Smooth muscle cell (in vitro differentiated cells): Measurements from ENCODE around the gene SLX4IP. TPM values are rescaled to one million over a fixed set of nuclear protein-coding genes. Genes with fewer than 3 reads are reported as not detected.
A peak's percentile ranks its signal among the peaks of the same experiment; 100 is the strongest.

Experiments
- DNase-seq: peaks from one replicate; lab custom pipeline; 2025; ENCODE audit not compliant: unreplicated experiment; lab: John Stamatoyannopoulos, UW
- H2AFZ ChIP-seq: fragments of 200-600 bp; sonication (generic); 2 replicates; pipeline ENCODE4 v1.6.0; 2016; ENCODE audit warnings: antibody characterized with exemption, low read depth, mild to moderate bottlenecking
- H3F3A ChIP-seq: fragments of 200-600 bp; sonication (generic); 2 replicates; pipeline ENCODE4 v1.6.0; 2017; ENCODE audit warnings: antibody characterized with exemption, low read depth
- H3K27ac ChIP-seq: fragments of 200-600 bp; sonication (generic); 2 replicates; pipeline ENCODE4 v1.5.1; 2016; ENCODE audit warnings: low read depth, mild to moderate bottlenecking
- H3K27me3 ChIP-seq: fragments of 200-600 bp; sonication (generic); 2 replicates; pipeline ENCODE4 v1.6.1; 2016; ENCODE audit warnings: low read depth, mild to moderate bottlenecking
- H3K36me3 ChIP-seq: fragments of 200-600 bp; sonication (generic); 2 replicates; pipeline ENCODE4 v1.5.1; 2016; ENCODE audit warnings: low read depth
- H3K4me1 ChIP-seq: fragments of 200-600 bp; sonication (generic); 2 replicates; pipeline ENCODE4 v1.5.1; 2016; ENCODE audit warnings: low read depth
- H3K4me2 ChIP-seq: fragments of 200-600 bp; sonication (generic); 2 replicates; pipeline ENCODE4 v1.6.0; 2016; ENCODE audit warnings: mild to moderate bottlenecking
- H3K4me3 ChIP-seq: fragments of 200-600 bp; sonication (generic); 2 replicates; pipeline ENCODE4 v1.5.1; 2016; ENCODE audit warnings: mild to moderate bottlenecking
- H3K79me2 ChIP-seq: fragments of 200-600 bp; sonication (generic); 2 replicates; pipeline ENCODE4 v1.6.0; 2016; ENCODE audit warnings: low read depth, mild to moderate bottlenecking
- H3K9ac ChIP-seq: fragments of 200-600 bp; sonication (generic); 2 replicates; pipeline ENCODE4 v1.6.0; 2016; ENCODE audit warnings: low read depth
- H3K9me3 ChIP-seq: fragments of 200-600 bp; sonication (generic); replicated peaks from 2 replicates; pipeline ENCODE4 v1.5.1; 2016; ENCODE audit warnings: low read depth
- H4K20me1 ChIP-seq: fragments of 200-600 bp; sonication (generic); 2 replicates; pipeline ENCODE4 v1.6.0; 2016; ENCODE audit warnings: low read depth
- WGBS: methylation state at CpG from one replicate; pipeline ENCODE4 v1.1.7; 2016; ENCODE audit warnings: low lambda C conversion rate; 5-methylcytosine and 5-hydroxymethylcytosine counted together
- polyA plus RNA-seq: library from polyadenylated mRNA; unstranded; fragments of >200 nt; fragmentation: Nextera tagmentation; extraction: Ambion mirVana; gene quantifications from 2 replicates; pipeline ENCODE4 v1.2.1, GENCODE V29; 2016
- total RNA-seq: library from RNA; depleted of rRNA; stranded (reverse); fragments of >200 nt; gene quantifications from 2 replicates; pipeline ENCODE4 v1.2.3, GENCODE V29; 2014
- TF ChIP-seq, protein P1 (sequence below): fragments of 200-600 bp; sonication (generic); IDR thresholded peaks from 2 replicates; pipeline ENCODE4 v1.5.1; 2017; ENCODE audit warnings: borderline replicate concordance, mild to moderate bottlenecking, antibody characterized with exemption; ENCODE audit not compliant: insufficient read depth, poor library complexity, severe bottlenecking

SLX4IP gene
- total and polyA plus RNA-seq, 2 experiments from 2014 or later: 1.2 to 6.2 TPM

DNA sequence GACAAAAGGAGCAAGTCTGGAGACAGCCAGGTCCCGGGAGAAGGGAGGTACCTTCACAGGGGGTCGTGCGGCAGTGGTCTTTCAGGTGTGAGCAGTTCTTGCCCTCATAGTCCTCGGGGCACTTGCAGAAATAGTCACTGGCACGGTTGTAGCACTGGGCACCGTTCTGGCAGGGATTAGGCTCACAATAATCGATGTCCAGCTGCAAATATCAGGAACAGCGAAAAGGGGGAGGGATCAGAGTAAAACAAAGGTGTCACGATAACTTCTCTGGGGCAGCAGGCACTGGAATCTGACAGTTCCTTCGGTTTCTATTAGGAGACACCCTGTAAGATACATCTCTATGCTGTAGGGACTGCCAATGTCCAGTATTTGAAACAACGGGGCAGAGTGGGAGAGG, 212.8 kb downstream of the SLX4IP start:
- 88% methylated on average over 11 of the region's 11 CpGs for WGBS

DNA sequence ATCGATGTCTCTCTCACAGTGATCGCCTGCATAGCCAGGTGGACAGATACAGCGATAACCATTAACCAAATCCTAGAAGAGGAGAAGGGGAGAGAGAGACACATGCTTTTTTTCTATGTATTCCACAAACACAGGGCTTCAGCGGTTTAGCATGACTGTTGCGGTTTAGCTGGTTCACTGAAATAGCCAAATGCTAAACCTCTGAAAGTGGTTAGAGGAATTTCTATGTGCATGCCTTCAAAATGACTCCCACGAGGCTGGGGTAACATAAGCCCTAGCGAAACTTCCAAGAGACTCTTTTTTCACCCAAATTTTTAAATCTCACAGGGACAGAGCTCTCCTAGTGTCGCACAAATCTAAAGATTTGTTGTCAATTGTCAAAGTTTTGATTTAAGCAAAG, 213.5 kb downstream of the SLX4IP start:
- Histone ChIP-seq H3K27me3 (no peaks in the 10 kb centered on the region), H3K9me3 (no peaks in the 10 kb centered on the region), H3K4me2 (peak overlapping the region; percentile 79), H3K4me3 (no peak overlapping the region), H2AFZ (no peak overlapping the region), H3F3A (peaks cover 52% of the 10 kb centered on the region), H3K79me2 (no peaks in the 10 kb centered on the region), H3K9ac (peak overlapping the region; percentile 60), H3K4me1 (peaks cover 49% of the 10 kb centered on the region), H3K36me3 (no peaks in the 10 kb centered on the region), H3K27ac (peak overlapping the region; percentile 94), H4K20me1 (peaks cover 16% of the 10 kb centered on the region)
- WGBS: 35% methylated on average over 8 of the region's 8 CpGs
- TF ChIP-seq, protein P1, sequence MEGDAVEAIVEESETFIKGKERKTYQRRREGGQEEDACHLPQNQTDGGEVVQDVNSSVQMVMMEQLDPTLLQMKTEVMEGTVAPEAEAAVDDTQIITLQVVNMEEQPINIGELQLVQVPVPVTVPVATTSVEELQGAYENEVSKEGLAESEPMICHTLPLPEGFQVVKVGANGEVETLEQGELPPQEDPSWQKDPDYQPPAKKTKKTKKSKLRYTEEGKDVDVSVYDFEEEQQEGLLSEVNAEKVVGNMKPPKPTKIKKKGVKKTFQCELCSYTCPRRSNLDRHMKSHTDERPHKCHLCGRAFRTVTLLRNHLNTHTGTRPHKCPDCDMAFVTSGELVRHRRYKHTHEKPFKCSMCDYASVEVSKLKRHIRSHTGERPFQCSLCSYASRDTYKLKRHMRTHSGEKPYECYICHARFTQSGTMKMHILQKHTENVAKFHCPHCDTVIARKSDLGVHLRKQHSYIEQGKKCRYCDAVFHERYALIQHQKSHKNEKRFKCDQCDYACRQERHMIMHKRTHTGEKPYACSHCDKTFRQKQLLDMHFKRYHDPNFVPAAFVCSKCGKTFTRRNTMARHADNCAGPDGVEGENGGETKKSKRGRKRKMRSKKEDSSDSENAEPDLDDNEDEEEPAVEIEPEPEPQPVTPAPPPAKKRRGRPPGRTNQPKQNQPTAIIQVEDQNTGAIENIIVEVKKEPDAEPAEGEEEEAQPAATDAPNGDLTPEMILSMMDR: no peak
- DNase-seq: no peak

More for the DNA sequence above, 212.8 kb downstream of the SLX4IP start:
- TF ChIP-seq, protein P1: no peak
- DNase-seq: no peak
- no peaks in the 10 kb centered on the region for H3K36me3 ChIP-seq
- peak overlapping the region; percentile 23 for H3K9ac ChIP-seq
- no peak overlapping the region for H3K4me3 ChIP-seq
- H3K4me1 ChIP-seq: peaks cover 42% of the 10 kb centered on the region
- peaks cover 56% of the 10 kb centered on the region for H3F3A ChIP-seq
- H3K4me2 ChIP-seq: peak overlapping the region; percentile 40
- no peak overlapping the region for H2AFZ ChIP-seq
- H3K79me2 ChIP-seq: no peaks in the 10 kb centered on the region
- H3K9me3 ChIP-seq: no peaks in the 10 kb centered on the region
- peak overlapping the region; percentile 94 for H3K27ac ChIP-seq
- peaks cover 14% of the 10 kb centered on the region for H4K20me1 ChIP-seq
- no peaks in the 10 kb centered on the region for H3K27me3 ChIP-seq

DNA sequence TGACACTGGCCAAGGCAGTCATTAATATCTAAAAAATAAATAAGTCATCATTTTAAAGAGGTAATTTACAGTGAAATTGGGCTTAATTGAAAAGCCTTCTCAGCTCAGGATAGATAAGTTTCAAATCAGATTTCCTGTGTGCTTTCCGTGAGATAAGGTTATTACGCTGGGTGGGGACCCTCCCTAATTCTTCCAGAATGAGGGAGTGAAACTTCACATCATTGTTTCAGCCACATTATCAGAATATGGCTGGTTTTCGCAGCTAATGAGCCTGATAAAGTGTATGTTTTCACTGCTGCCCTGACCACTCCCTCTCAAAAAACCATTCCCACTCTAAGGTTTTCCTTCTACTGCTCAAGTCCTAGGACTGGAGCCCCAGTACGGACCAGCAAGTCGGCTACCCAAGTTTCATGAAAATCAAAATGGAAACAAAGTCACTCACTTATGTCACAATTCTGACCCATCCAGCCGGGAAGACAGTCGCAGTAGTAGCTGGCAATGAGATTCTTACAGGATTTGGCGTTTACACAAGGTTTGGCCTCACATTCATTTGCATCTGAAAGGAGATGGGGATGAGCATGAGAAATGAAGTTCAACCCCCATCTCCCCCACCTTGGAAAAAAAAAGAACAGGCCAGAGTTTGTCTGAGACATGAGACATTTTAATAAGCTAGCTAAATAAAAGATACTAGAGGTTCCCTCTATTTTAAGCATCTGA, 214.1 kb downstream of the SLX4IP start:
- Histone ChIP-seq H3F3A (peaks cover 49% of the 10 kb centered on the region), H3K4me2 (peak overlapping the region; percentile 79), H3K9ac (peak overlapping the region; percentile 60), H3K36me3 (no peaks in the 10 kb centered on the region), H3K4me3 (no peak overlapping the region), H3K27me3 (no peaks in the 10 kb centered on the region), H2AFZ (no peak overlapping the region), H3K4me1 (peaks cover 55% of the 10 kb centered on the region), H3K27ac (peak overlapping the region; percentile 94), H4K20me1 (peaks cover 15% of the 10 kb centered on the region), H3K9me3 (no peaks in the 10 kb centered on the region), H3K79me2 (no peaks in the 10 kb centered on the region)
- no peak for DNase-seq
- WGBS: 52% methylated on average over 8 of the region's 8 CpGs
- TF ChIP-seq, protein P1: no peak

DNA sequence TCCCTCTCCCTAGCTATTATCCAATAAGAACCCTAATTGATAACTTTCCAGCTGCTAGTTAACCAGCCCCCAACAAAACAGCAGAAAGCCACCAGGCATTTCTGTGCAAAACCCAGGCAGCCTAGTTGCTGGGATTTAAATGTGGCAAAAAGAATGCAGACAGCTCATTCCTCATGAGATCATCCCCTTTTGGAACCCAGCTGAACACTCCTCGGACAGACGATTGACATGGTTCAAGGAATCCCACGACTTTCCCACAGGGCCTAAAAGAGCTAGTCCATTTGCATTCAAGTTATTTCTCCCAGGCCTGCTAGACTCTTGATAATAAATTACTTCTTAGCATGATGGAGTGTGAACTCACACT, 214.7 kb downstream of the SLX4IP start:
- peak overlapping the region; percentile 79 for H3K4me2 ChIP-seq
- peaks cover 51% of the 10 kb centered on the region for H3F3A ChIP-seq
- H2AFZ ChIP-seq: no peak overlapping the region
- no peaks in the 10 kb centered on the region for H3K79me2 ChIP-seq
- peak overlapping the region; percentile 94 for H3K27ac ChIP-seq
- WGBS: 1% methylated on average over 3 of the region's 3 CpGs
- H3K27me3 ChIP-seq: no peaks in the 10 kb centered on the region
- H3K36me3 ChIP-seq: no peaks in the 10 kb centered on the region
- no peaks in the 10 kb centered on the region for H3K9me3 ChIP-seq
- TF ChIP-seq, protein P1: no peak
- H3K4me3 ChIP-seq: no peak overlapping the region
- DNase-seq: no peak
- H3K9ac ChIP-seq: peak overlapping the region; percentile 60
- peaks cover 60% of the 10 kb centered on the region for H3K4me1 ChIP-seq
- peaks cover 15% of the 10 kb centered on the region for H4K20me1 ChIP-seq
